Myometrial cell (primary cell): ENCODE measurements around the gene TAF4B. TPM values are rescaled to one million over a fixed set of nuclear protein-coding genes. Genes with fewer than 3 reads are reported as not detected.

Source experiments
- total RNA-seq: library from RNA; depleted of rRNA; stranded (reverse); fragments of >200 nt; gene quantifications from 2 replicates; pipeline ENCODE4 v1.2.3, GENCODE V29; 2015

TAF4B gene
- total RNA-seq, result 0.29 and 0.53 TPM in 2 replicates

GRCh38 chr18:26226229-26227050 is at the start of gene TAF4B:
Gene TAF4B, plus strand, starts transcription at chr18:26226445. Its CDS starts 489 bp downstream, at chr18:26226934.

Other genes starting within 250 kb of the TAF4B start
- 56.8 and 63.6 TPM in 2 replicates for gene SS18, start 135.8 kb upstream of the TAF4B start, total RNA-seq
- not detected in 2 replicates for gene PSMA8, start 92.6 kb upstream of the TAF4B start, total RNA-seq